Caco-2 (cell line): ENCODE results near the gene TNNI3K. TPM values are rescaled to one million over a fixed set of nuclear protein-coding genes. Genes with fewer than 3 reads are reported as not detected.

Source experiments
- BruUV-seq: library from RNA; stranded (reverse); fragments of 400-500 nt; replicated peaks from 2 replicates; lab custom pipeline; 2021; lab: Mats Ljungman, UMichigan
- CTCF ChIA-PET: fragments of 300-600 bp; sonication (Branson Sonifier 250); formaldehyde crosslinking; loops from one replicate; lab custom pipeline; 2022; ENCODE audit warnings: antibody characterized with exemption; lab: Charles Lee
- POLR2A ChIA-PET: fragments of 300-600 bp; sonication (Branson Sonifier 250); formaldehyde crosslinking; loops from one replicate; lab custom pipeline; 2022; ENCODE audit warnings: antibody characterized with exemption; lab: Charles Lee
- DNase-seq, 2 experiments: peaks; one replicate each; pipeline versions ENCODE4 v3.0.0 to v3.0.0-alpha.2; 2020 to 2022
- H3K27me3 ChIP-seq: replicated peaks from 2 replicates; pipeline ENCODE4 v1.6.0; 2011; ENCODE audit warnings: low read length; ENCODE audit not compliant: control insufficient read depth, insufficient read depth
- H3K36me3 ChIP-seq: 2 replicates; pipeline ENCODE4 v1.5.1; 2011; ENCODE audit warnings: low read length; ENCODE audit not compliant: control insufficient read depth, insufficient read depth
- H3K4me1 ChIP-seq: fragments of 250-450 bp; sonication (Bioruptor Pico); 2 replicates; pipeline ENCODE4 v1.5.1; 2020; ENCODE audit warnings: mild to moderate bottlenecking
- H3K4me3 ChIP-seq: 2 replicates; pipeline ENCODE4 v1.5.1; 2011; ENCODE audit warnings: low read depth, mild to moderate bottlenecking, control low read depth, low read length
- H3K9me3 ChIP-seq: fragments of 250-450 bp; sonication (Bioruptor Pico); 2 replicates; pipeline ENCODE4 v1.5.1; 2020; ENCODE audit warnings: mild to moderate bottlenecking, moderate library complexity
- H3K27ac Mint-ChIP-seq: one replicate; pipeline ENCODE4 v1.8.0; 2022; ENCODE audit warnings: mixed read lengths; ENCODE audit not compliant: unreplicated experiment
- H3K27me3 Mint-ChIP-seq: one replicate; pipeline ENCODE4 v1.8.0; 2022; ENCODE audit warnings: mixed read lengths; ENCODE audit not compliant: insufficient read depth, unreplicated experiment
- H3K36me3 Mint-ChIP-seq: one replicate; pipeline ENCODE4 v1.8.0; 2022; ENCODE audit warnings: mild to moderate bottlenecking, mixed read lengths; ENCODE audit not compliant: insufficient read depth, unreplicated experiment
- H3K4me1 Mint-ChIP-seq: one replicate; pipeline ENCODE4 v1.8.0; 2022; ENCODE audit warnings: low read depth, mixed read lengths; ENCODE audit not compliant: unreplicated experiment
- H3K4me3 Mint-ChIP-seq: one replicate; pipeline ENCODE4 v1.8.0; 2022; ENCODE audit warnings: mild to moderate bottlenecking, moderate library complexity, mixed read lengths; ENCODE audit not compliant: unreplicated experiment
- H3K9me3 Mint-ChIP-seq: one replicate; pipeline ENCODE4 v1.8.0; 2022; ENCODE audit warnings: mixed read lengths; ENCODE audit not compliant: unreplicated experiment
- CTCF ChIP-seq, 2 experiments: fragments of 200-600 bp in 1 of 2; IDR thresholded peaks; 1 replicate in 1 of 2; 2 replicates in 1 of 2; pipeline versions ENCODE4 v1.5.1 to v1.8.0; 2011 to 2022; ENCODE audit warnings: antibody characterized with exemption in 1 of 2, control low read depth in 1 of 2, inconsistent platforms in 1 of 2, low read depth in 1 of 2, low read length in 1 of 2, mild to moderate bottlenecking in 1 of 2, moderate library complexity in 1 of 2; ENCODE audit not compliant: insufficient read depth in 1 of 2, severe bottlenecking in 1 of 2, unreplicated experiment in 1 of 2
- intact Hi-C: fragments of 100-400 bp; cut with micrococcal nuclease; formaldehyde crosslinking; loops from one replicate; pipeline ENCODE4 v1.10.0; 2022; ENCODE audit not compliant: unreplicated experiment
- total RNA-seq: library from RNA; stranded (reverse); gene quantifications from 2 replicates; pipeline ENCODE4 v1.2.3, GENCODE V29; 2022

Gene TNNI3K
- total RNA-seq, 1 experiment from 2014 or later: not detected

- H3K4me3 ChIP-seq: no peak overlapping the region
- H3K27me3 Mint-ChIP-seq: no peaks in the 10 kb centered on the region
- H3K27ac Mint-ChIP-seq: no peak overlapping the region
- no peaks in the 10 kb centered on the region for H3K4me1 Mint-ChIP-seq
- no peak overlapping the region for H3K4me3 Mint-ChIP-seq
- H3K9me3 Mint-ChIP-seq: no peaks in the 10 kb centered on the region
- ChIA-PET CTCF (no interaction called here), POLR2A (no interaction called here)
- no TSS peak for BruUV-seq
- H3K36me3 Mint-ChIP-seq: no peaks in the 10 kb centered on the region
- TF ChIP-seq CTCF (IDR thresholded peaks at IDR 0.05; ENCODE audit: insufficient read depth in 1 of 2, low read depth in 1 of 2, low read length in 1 of 2, severe bottlenecking in 1 of 2, unreplicated experiment in 1 of 2): no peak
- H3K9me3 ChIP-seq: no peaks in the 10 kb centered on the region
- intact Hi-C loops: no loop called here
- DNase-seq: no peak
- H3K36me3 ChIP-seq: no peaks in the 10 kb centered on the region
- H3K27me3 ChIP-seq: no peaks in the 10 kb centered on the region
- no peaks in the 10 kb centered on the region for H3K4me1 ChIP-seq
Observed at GRCh38 chr1:74474585-74474984, 239.4 kb downstream of the TNNI3K start.

GRCh38 chr1:74478979-74479378, 243.8 kb downstream of the TNNI3K start:
- no peak overlapping the region for H3K4me3 ChIP-seq
- H3K4me1 ChIP-seq: no peaks in the 10 kb centered on the region
- Mint-ChIP-seq H3K4me1 (no peaks in the 10 kb centered on the region), H3K4me3 (no peak overlapping the region), H3K27me3 (no peaks in the 10 kb centered on the region), H3K9me3 (no peaks in the 10 kb centered on the region), H3K27ac (no peak overlapping the region), H3K36me3 (no peaks in the 10 kb centered on the region)
- no peaks in the 10 kb centered on the region for H3K9me3 ChIP-seq
- no TSS peak for BruUV-seq
- DNase-seq: no peak
- CTCF ChIA-PET: no interaction called here
- intact Hi-C loops: no loop called here
- TF ChIP-seq CTCF (IDR thresholded peaks at IDR 0.05; ENCODE audit: insufficient read depth in 1 of 2, low read depth in 1 of 2, low read length in 1 of 2, severe bottlenecking in 1 of 2, unreplicated experiment in 1 of 2): no peak
- POLR2A ChIA-PET: no interaction called here
- no peaks in the 10 kb centered on the region for H3K27me3 ChIP-seq
- H3K36me3 ChIP-seq: no peaks in the 10 kb centered on the region

- Mint-ChIP-seq H3K27me3 (no peaks in the 10 kb centered on the region), H3K27ac (no peak overlapping the region), H3K9me3 (no peaks in the 10 kb centered on the region), H3K4me1 (no peaks in the 10 kb centered on the region), H3K4me3 (no peak overlapping the region), H3K36me3 (no peaks in the 10 kb centered on the region)
- H3K9me3 ChIP-seq: no peaks in the 10 kb centered on the region
- DNase-seq: no peak
- no peaks in the 10 kb centered on the region for H3K27me3 ChIP-seq
- ChIA-PET CTCF (no interaction called here), POLR2A (no interaction called here)
- no peaks in the 10 kb centered on the region for H3K36me3 ChIP-seq
- no TSS peak for BruUV-seq
- no peaks in the 10 kb centered on the region for H3K4me1 ChIP-seq
- intact Hi-C loops: no loop called here
- no peak overlapping the region for H3K4me3 ChIP-seq
- TF ChIP-seq CTCF (IDR thresholded peaks at IDR 0.05; ENCODE audit: insufficient read depth in 1 of 2, low read depth in 1 of 2, low read length in 1 of 2, severe bottlenecking in 1 of 2, unreplicated experiment in 1 of 2): no peak
Observed at GRCh38 chr1:74480068-74480467, 244.9 kb downstream of the TNNI3K start.
